Astrocyte of the cerebellum (primary cell): ENCODE measurements around the gene MXD3.

ENCODE experiments used
- DNase-seq: peaks from one replicate; pipeline ENCODE4 v3.0.0-alpha.2; 2011; ENCODE audit warnings: low read depth
- H3K4me3 ChIP-seq: 2 replicates; pipeline ENCODE4 v1.5.1; 2011; ENCODE audit warnings: mild to moderate bottlenecking, low read depth, low read length, moderate library complexity
- in situ Hi-C: cut with HindIII; loops from 2 replicates; pipeline ENCODE4 v1.10.0; 2017; ENCODE audit warnings: low sequenced_read_pairs
- TF ChIP-seq, protein P1 (sequence below): IDR thresholded peaks from 2 replicates; pipeline ENCODE4 v1.5.1; 2012; ENCODE audit warnings: low read length, low read depth, moderate library complexity, mild to moderate bottlenecking; ENCODE audit errors: missing control alignments

Gene MXD3

DNA sequence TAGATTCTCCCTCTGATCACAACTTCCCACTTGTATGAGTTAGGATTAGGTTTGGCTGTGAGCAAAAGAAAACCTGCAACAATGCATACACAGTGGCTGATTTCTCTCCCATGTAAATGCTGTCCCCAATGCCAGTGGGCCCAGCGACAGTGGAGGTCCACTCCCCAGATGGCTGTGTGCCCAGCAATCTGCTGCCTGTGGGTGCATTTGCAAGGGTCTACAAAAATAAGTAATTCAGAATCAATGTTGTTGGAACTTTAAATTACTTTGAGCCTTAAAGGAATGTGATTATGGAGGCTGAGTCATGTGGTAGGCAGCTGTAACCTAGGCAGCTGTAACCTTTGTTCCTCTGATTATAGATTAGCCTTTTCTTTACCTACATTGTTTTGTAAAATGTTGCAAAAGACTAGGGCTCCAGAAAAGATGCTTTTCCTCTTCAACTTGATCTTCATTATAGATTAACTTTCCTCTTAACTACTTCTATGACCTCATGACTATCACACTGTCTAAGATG lies 14.2 kb upstream of the MXD3 start:
- in situ Hi-C loops: no loop called here
- TF ChIP-seq, protein P1, sequence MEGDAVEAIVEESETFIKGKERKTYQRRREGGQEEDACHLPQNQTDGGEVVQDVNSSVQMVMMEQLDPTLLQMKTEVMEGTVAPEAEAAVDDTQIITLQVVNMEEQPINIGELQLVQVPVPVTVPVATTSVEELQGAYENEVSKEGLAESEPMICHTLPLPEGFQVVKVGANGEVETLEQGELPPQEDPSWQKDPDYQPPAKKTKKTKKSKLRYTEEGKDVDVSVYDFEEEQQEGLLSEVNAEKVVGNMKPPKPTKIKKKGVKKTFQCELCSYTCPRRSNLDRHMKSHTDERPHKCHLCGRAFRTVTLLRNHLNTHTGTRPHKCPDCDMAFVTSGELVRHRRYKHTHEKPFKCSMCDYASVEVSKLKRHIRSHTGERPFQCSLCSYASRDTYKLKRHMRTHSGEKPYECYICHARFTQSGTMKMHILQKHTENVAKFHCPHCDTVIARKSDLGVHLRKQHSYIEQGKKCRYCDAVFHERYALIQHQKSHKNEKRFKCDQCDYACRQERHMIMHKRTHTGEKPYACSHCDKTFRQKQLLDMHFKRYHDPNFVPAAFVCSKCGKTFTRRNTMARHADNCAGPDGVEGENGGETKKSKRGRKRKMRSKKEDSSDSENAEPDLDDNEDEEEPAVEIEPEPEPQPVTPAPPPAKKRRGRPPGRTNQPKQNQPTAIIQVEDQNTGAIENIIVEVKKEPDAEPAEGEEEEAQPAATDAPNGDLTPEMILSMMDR: no peak
- no peak for DNase-seq
- H3K4me3 ChIP-seq: no peak overlapping the region

DNA sequence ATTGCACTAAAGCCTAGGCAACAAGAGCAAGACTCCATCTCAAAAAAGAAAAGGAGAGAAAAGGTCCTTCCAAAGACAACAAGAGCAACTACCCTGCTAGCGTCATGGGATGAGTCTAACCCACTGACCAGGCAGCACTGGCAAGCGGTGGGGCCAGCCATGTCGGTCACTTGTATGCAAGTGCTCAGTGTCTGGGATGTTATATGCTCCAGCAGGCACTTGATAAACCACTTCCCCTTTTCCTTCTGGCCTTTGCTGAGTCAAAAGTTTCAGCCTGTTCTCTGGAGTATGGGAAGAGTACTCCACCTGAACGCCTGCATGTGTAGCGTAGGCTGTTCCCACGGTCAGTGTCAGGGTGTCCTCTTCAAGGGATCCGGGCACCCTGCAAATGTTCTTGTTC lies 9.2 kb upstream of the MXD3 start:
- DNase-seq: no peak
- TF ChIP-seq, protein P1: no peak
- H3K4me3 ChIP-seq: no peak overlapping the region
- in situ Hi-C loops: loop anchor here (5.0 kb wide), 2 partner anchors 41 to 126 kb away; partner anchors contain the start of gene PRR7

DNA sequence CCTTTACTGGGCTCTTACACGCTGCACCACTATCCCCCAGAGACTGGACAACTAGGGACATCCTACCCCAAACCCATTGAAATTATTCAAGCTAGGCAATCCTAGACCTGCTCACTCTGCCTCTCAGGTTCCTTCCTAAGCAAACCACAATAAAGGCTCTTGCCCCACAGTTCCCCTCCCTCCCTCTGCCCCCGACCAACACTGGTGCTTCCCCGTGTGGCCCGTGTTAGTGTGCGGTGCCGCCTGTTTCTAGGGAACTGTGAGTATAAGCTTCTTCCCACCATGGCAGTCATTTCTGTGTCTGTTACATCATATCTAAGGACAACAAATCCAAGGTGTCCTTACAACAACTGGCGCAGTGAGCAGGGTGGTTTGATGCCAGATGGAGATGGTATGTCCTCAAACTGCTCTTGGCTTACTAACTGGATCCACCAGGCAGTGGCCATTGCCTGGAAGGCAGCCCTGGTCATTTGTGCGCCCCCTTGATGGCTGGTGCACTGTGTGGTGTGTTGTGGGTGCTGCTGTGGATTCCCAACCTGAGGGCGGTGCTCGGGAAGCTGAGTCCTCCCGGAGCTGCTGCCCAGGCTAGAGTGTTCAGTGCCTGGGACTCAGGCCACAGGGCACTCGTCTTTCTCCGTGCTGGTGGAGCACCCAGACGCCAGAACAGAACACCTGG lies 8.4 kb upstream of the MXD3 start:
- TF ChIP-seq, protein P1: no peak
- DNase-seq: no peak
- H3K4me3 ChIP-seq: no peak overlapping the region
- in situ Hi-C loops: loop anchor here (5.0 kb wide), 2 partner anchors 42 to 127 kb away; partner anchors contain the start of gene PRR7

DNA sequence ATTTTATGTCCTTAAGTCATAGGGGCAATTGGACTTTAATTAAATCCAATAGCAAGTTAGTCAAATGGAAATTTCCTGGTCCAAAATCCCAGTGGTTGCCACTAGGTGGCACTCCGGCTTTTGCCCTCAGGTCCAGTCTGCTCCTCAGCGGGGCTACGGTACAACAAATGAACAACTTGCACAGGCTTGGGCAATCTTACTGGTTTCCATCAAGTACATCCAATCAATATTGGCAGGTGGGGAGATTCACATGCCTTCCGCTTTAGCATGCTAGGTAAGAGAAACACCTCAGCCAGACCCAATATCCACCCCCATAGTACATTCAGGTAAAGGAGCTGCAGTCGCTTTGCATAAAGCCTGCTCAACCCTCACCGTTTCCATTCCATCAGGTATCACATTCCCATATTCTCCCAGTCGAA lies 6.3 kb upstream of the MXD3 start:
- peak; percentile 65 for DNase-seq

DNA sequence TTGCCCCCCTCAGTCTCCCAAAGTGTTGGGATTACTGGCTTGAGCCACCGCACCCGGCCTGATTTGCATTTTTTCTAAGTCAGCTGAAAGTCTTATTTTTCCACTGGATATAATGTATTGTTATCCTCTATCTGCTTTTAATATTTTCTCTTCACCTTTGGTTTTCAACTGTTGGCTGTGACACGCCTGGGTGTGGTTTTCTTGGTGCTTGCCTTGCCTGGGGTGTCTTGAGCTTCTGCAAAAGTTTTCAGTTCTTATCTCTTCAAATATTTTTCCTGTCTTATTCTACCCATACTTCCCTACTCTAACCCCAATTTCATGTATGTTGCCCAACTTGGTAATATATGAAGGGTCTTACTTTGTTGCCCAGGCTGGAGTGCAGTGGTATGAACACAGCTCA lies 4.3 kb upstream of the MXD3 start:
- no peak for DNase-seq
- in situ Hi-C loops: no loop called here
- H3K4me3 ChIP-seq: no peak overlapping the region
- TF ChIP-seq, protein P1: no peak

More for the DNA sequence above, 6.3 kb upstream of the MXD3 start:
- TF ChIP-seq, protein P1: peak; percentile 90
- in situ Hi-C loops: no loop called here
- H3K4me3 ChIP-seq: no peak overlapping the region

DNA sequence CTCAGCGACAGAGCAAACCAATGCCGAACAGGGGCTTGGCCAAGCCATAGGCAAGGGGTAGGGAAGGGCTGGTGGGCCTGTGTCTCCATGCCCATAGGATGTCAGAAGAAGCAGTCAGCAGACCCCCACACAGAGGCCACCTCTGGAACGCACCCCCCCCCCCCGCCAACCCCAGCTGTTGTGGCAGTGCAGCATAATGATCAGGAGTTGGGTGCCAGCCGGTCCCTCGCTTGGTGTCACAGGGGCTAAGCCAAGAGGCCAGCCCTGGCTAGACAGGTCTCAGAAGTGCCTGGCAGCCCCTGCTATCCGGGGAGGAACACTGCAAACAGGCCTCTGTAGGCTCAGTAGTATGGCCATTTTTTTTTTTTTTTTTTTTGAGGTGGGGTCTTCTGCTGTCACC lies 3.7 kb upstream of the MXD3 start:
- TF ChIP-seq, protein P1: no peak
- DNase-seq: no peak
- H3K4me3 ChIP-seq: no peak overlapping the region
- in situ Hi-C loops: no loop called here
